Calu3 (cell line): Measurements from ENCODE around the gene PDE9A. TPM values are rescaled to one million over a fixed set of nuclear protein-coding genes. Genes with fewer than 3 reads are reported as not detected.

Experiments
- BruUV-seq: library from RNA; stranded (reverse); fragments of 400-500 nt; replicated peaks from 2 replicates; lab custom pipeline; 2021; lab: Mats Ljungman, UMichigan
- CTCF ChIA-PET: fragments of 300-600 bp; sonication (Branson Sonifier 250); formaldehyde crosslinking; loops from one replicate; lab custom pipeline; 2022; ENCODE audit warnings: antibody characterized with exemption; lab: Charles Lee
- DNase-seq: peaks from one replicate; pipeline ENCODE4 v3.0.0; 2022
- H3K27ac Mint-ChIP-seq: one replicate; pipeline ENCODE4 v1.8.0; 2022; ENCODE audit warnings: mixed read lengths; ENCODE audit not compliant: unreplicated experiment
- H3K27me3 Mint-ChIP-seq: one replicate; pipeline ENCODE4 v1.8.0; 2022; ENCODE audit warnings: mixed read lengths; ENCODE audit not compliant: unreplicated experiment
- H3K36me3 Mint-ChIP-seq: one replicate; pipeline ENCODE4 v1.8.0; 2022; ENCODE audit warnings: mild to moderate bottlenecking, moderate library complexity, mixed read lengths; ENCODE audit not compliant: insufficient read depth, unreplicated experiment
- H3K4me1 Mint-ChIP-seq: one replicate; pipeline ENCODE4 v1.8.0; 2022; ENCODE audit warnings: mild to moderate bottlenecking, low read depth, mixed read lengths; ENCODE audit not compliant: unreplicated experiment
- H3K4me3 Mint-ChIP-seq: one replicate; pipeline ENCODE4 v1.8.0; 2022; ENCODE audit warnings: mild to moderate bottlenecking, low read depth, moderate library complexity, mixed read lengths; ENCODE audit not compliant: unreplicated experiment
- H3K9me3 Mint-ChIP-seq: one replicate; pipeline ENCODE4 v1.8.0; 2022; ENCODE audit warnings: low read depth, mixed read lengths; ENCODE audit not compliant: unreplicated experiment
- CTCF ChIP-seq: fragments of 200-600 bp; IDR thresholded peaks from one replicate; pipeline ENCODE4 v1.8.0; 2022; ENCODE audit warnings: antibody characterized with exemption; ENCODE audit not compliant: unreplicated experiment
- intact Hi-C: fragments of 100-400 bp; cut with micrococcal nuclease; formaldehyde crosslinking; loops from one replicate; pipeline ENCODE4 v1.10.0; 2022; ENCODE audit not compliant: unreplicated experiment
- total RNA-seq: library from RNA; stranded (reverse); gene quantifications from 2 replicates; pipeline ENCODE4 v1.2.3, GENCODE V29; 2022

The PDE9A gene
- total RNA-seq, 1 experiment from 2014 or later = 10.9 TPM

- CTCF ChIA-PET = no interaction called here
- Mint-ChIP-seq H3K27me3 (peaks cover 5% of the 10 kb centered on the region), H3K36me3 (no peaks in the 10 kb centered on the region), H3K4me3 (no peak overlapping the region), H3K27ac (no peak overlapping the region), H3K4me1 (peaks cover 14% of the 10 kb centered on the region), H3K9me3 (no peaks in the 10 kb centered on the region)
- BruUV-seq = no TSS peak
- no peak for DNase-seq
- intact Hi-C loops = no loop called here
- no peak for TF ChIP-seq CTCF
Observed at GRCh38 chr21:42623694-42624093, 29.7 kb upstream of the PDE9A start.

GRCh38 chr21:42624095-42624790 lies 29.2 kb upstream of the PDE9A start:
- H3K27ac Mint-ChIP-seq = no peak overlapping the region
- peak overlapping the region; percentile 46 for H3K4me3 Mint-ChIP-seq
- CTCF ChIA-PET = no interaction called here
- H3K4me1 Mint-ChIP-seq = peaks cover 14% of the 10 kb centered on the region
- no peak for TF ChIP-seq CTCF
- intact Hi-C loops = no loop called here
- BruUV-seq = no TSS peak
- peak; percentile 24 for DNase-seq
- no peaks in the 10 kb centered on the region for H3K36me3 Mint-ChIP-seq
- no peaks in the 10 kb centered on the region for H3K27me3 Mint-ChIP-seq
- no peaks in the 10 kb centered on the region for H3K9me3 Mint-ChIP-seq

DNA sequence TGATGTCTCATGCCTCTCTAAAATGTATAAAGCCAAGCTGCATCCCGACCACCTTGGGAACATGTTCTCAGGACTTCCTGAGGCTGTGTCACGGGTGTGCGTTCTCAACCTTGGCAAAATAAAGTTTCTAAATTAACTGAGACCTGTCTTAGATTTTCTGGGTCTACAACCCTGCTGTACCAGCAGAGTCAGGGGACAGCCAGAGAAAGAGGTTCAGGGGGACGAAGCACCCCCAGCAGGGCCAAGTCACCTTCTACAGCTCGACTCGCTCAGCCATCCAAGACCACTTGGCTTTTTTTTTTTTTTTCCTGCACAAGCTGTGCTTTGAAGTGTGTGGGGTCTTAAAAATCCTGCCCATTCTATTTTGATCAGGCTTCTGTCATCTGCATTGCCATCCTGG lies 28.5 kb upstream of the PDE9A start:
- no peak for TF ChIP-seq CTCF
- no peaks in the 10 kb centered on the region for H3K36me3 Mint-ChIP-seq
- intact Hi-C loops = no loop called here
- peaks cover 14% of the 10 kb centered on the region for H3K4me1 Mint-ChIP-seq
- no peak for DNase-seq
- no peaks in the 10 kb centered on the region for H3K27me3 Mint-ChIP-seq
- BruUV-seq = no TSS peak
- no peak overlapping the region for H3K27ac Mint-ChIP-seq
- H3K4me3 Mint-ChIP-seq = peak overlapping the region; percentile 46
- CTCF ChIA-PET = no interaction called here
- H3K9me3 Mint-ChIP-seq = no peaks in the 10 kb centered on the region

DNA sequence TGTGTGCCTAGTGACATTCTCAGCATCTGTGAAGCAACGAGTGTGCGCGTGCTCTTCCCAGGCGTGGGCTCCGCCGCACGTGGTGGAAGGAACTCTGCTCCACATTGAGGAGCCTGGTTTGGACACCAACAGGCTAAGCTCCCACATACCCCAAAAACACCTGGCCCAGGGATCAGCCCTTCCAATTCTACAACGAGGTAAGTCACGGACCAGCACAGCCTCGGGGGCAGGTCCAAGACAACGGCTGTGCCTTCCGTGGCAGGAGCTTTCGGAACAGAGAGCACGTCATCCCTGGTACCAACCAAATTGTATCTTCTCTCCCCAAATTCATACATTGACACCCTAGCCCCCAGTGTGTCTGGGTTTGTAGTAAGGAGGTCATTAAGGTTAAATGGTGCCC lies 27.2 kb upstream of the PDE9A start:
- no TSS peak for BruUV-seq
- no peak overlapping the region for H3K27ac Mint-ChIP-seq
- TF ChIP-seq CTCF = no peak

More for the DNA sequence above, 27.2 kb upstream of the PDE9A start:
- DNase-seq = no peak
- Mint-ChIP-seq H3K27me3 (no peaks in the 10 kb centered on the region), H3K9me3 (no peaks in the 10 kb centered on the region), H3K4me1 (peaks cover 14% of the 10 kb centered on the region), H3K4me3 (no peak overlapping the region), H3K36me3 (no peaks in the 10 kb centered on the region)
- CTCF ChIA-PET = no interaction called here
- intact Hi-C loops = no loop called here
